K562 (cell line): ENCODE data around the gene EPO. TPM values are rescaled to one million over a fixed set of nuclear protein-coding genes. Genes with fewer than 3 reads are reported as not detected.

ENCODE experiments used
- ATAC-seq: fragments of 200-7000 bp; cut with Tn5 transposase; 3 replicates; pipeline ENCODE4 v1.9.1; 2020; ENCODE audit warnings: moderate library complexity
- BruUV-seq: library from RNA; stranded (reverse); fragments of 400-500 nt; replicated peaks from 2 replicates; lab custom pipeline; 2021; lab: Mats Ljungman, UMichigan
- CTCF ChIA-PET: fragments of 300-600 bp; formaldehyde crosslinking; extraction: SDS; loops from one replicate; lab custom pipeline; 2021; ENCODE audit warnings: low intra/inter-chr PET ratio; lab: Yijun Ruan, JAX
- POLR2A ChIA-PET: fragments of 300-600, 350-650 bp; sonication (Branson Sonifier 250); formaldehyde crosslinking; extraction: SDS; loops from one replicate; lab custom pipeline; 2021; ENCODE audit warnings: antibody characterized with exemption, inconsistent platforms; lab: Yijun Ruan, JAX
- DNase-seq, 4 experiments: peaks; one replicate each; pipeline versions ENCODE4 v3.0.0 to v3.0.0-alpha.2; 2011 to 2018; ENCODE audit warnings: low spot score in 3 of 4, mixed read lengths in 3 of 4; ENCODE audit errors: extremely low read depth in 1 of 4
- FAIRE-seq: peaks from 2 replicates; lab custom pipeline; 2011; peaks lifted over from hg19 to GRCh38; lab: Jason Lieb, UNC
- H2AFZ ChIP-seq: 2 replicates; pipeline ENCODE4 v1.6.0; 2011; ENCODE audit warnings: low read depth, low read length, control low read depth, inconsistent platforms
- H3K27ac ChIP-seq: fragments of 200-600 bp; 3 replicates; pipeline ENCODE4 v1.8.0; 2011; ENCODE audit warnings: low read depth, mild to moderate bottlenecking, control low read depth, inconsistent platforms, low read length, moderate library complexity, mixed read lengths; ENCODE audit errors: extremely low read depth
- H3K27me3 ChIP-seq, 2 experiments: fragments of 300-600 bp in 1 of 2; 2 replicates in 1 of 2; 3 replicates in 1 of 2; pipeline versions ENCODE4 v1.6.0 to v1.8.0; 2011; ENCODE audit warnings: inconsistent platforms in 2 of 2, low read length in 2 of 2, mild to moderate bottlenecking in 1 of 2, mixed read lengths in 1 of 2, moderate library complexity in 1 of 2; ENCODE audit not compliant: control insufficient read depth in 2 of 2, insufficient read depth in 2 of 2
- H3K36me3 ChIP-seq: fragments of 300-600 bp; 3 replicates; pipeline ENCODE4 v1.8.0; 2011; ENCODE audit warnings: mild to moderate bottlenecking, low read length, inconsistent platforms; ENCODE audit not compliant: control insufficient read depth, insufficient read depth
- H3K4me1 ChIP-seq, 2 experiments: fragments of 200-600 bp in 1 of 2; replicated peaks in 1 of 2; 2 replicates in 1 of 2; 3 replicates in 1 of 2; pipeline versions ENCODE4 v1.5.1 to v1.8.0; 2011; ENCODE audit warnings: inconsistent platforms in 2 of 2, low read length in 2 of 2, mild to moderate bottlenecking in 1 of 2, mixed read lengths in 1 of 2, moderate library complexity in 1 of 2; ENCODE audit not compliant: control insufficient read depth in 2 of 2, insufficient read depth in 2 of 2
- H3K4me2 ChIP-seq: 2 replicates; pipeline ENCODE4 v1.6.1; 2011; ENCODE audit warnings: low read length, control low read depth, inconsistent platforms, mixed read lengths; ENCODE audit not compliant: insufficient read depth
- H3K4me3 ChIP-seq: fragments of 200-600 bp; sonication (generic), shearing (Covaris generic); 2 replicates; pipeline ENCODE4 v1.5.1; 2016; ENCODE audit warnings: control low read depth, inconsistent platforms
- H3K79me2 ChIP-seq: fragments of 200-600 bp; 3 replicates; pipeline ENCODE4 v1.8.0; 2011; ENCODE audit warnings: low read length, inconsistent platforms; ENCODE audit not compliant: control insufficient read depth, insufficient read depth
- H3K9ac ChIP-seq, 2 experiments: 2 replicates each; pipeline versions ENCODE4 v1.6.0 to v1.6.1; 2011; ENCODE audit warnings: low read depth in 2 of 2, low read length in 2 of 2, control low read depth in 1 of 2, inconsistent platforms in 1 of 2, mild to moderate bottlenecking in 1 of 2, mixed read lengths in 1 of 2; ENCODE audit not compliant: insufficient read depth in 1 of 2
- H3K9me1 ChIP-seq: one replicate; pipeline ENCODE4 v1.6.0; 2011; ENCODE audit warnings: inconsistent platforms, mild to moderate bottlenecking, low read length, moderate library complexity; ENCODE audit not compliant: control insufficient read depth, insufficient read depth
- H3K9me3 ChIP-seq: replicated peaks from 2 replicates; pipeline ENCODE4 v1.5.1; 2011; ENCODE audit warnings: low read depth, low read length, inconsistent platforms; ENCODE audit not compliant: control insufficient read depth, insufficient read depth
- H4K20me1 ChIP-seq: replicated peaks from 2 replicates; pipeline ENCODE4 v1.6.1; 2011; ENCODE audit warnings: low read length, inconsistent platforms, mixed read lengths; ENCODE audit not compliant: control insufficient read depth, insufficient read depth
- CCNT2 ChIP-seq: IDR thresholded peaks from 2 replicates; pipeline ENCODE4 v1.6.1; 2011; ENCODE audit warnings: borderline replicate concordance, low read depth, mild to moderate bottlenecking, moderate library complexity, mixed read lengths, low read length; ENCODE audit not compliant: insufficient read length; ENCODE audit errors: extremely low read depth
- CHD7 ChIP-seq: fragments of 200-600 bp; sonication (generic); IDR thresholded peaks from one replicate; pipeline ENCODE4 v1.6.1; 2012; ENCODE audit warnings: mild to moderate bottlenecking, low read depth, low read length, inconsistent platforms
- FIP1L1 ChIP-seq: fragments of 200-400 bp; formaldehyde crosslinking; IDR thresholded peaks from 2 replicates; pipeline ENCODE4 v1.6.1; 2018; ENCODE audit warnings: mild to moderate bottlenecking, low read depth, low read length; ENCODE audit not compliant: poor library complexity, severe bottlenecking
- GATAD2B ChIP-seq: fragments of 450-650 bp; IDR thresholded peaks from 2 replicates; pipeline ENCODE4 v1.6.1; 2017; ENCODE audit warnings: mild to moderate bottlenecking, borderline replicate concordance
- SIN3A ChIP-seq, 2 experiments: fragments of 150-350 bp in 1 of 2; IDR thresholded peaks; 2 replicates each; pipeline ENCODE4 v1.6.1; 2011 to 2016; ENCODE audit warnings: borderline replicate concordance in 2 of 2, low read depth in 2 of 2, low read length in 2 of 2, mild to moderate bottlenecking in 2 of 2, moderate library complexity in 2 of 2; ENCODE audit not compliant: control insufficient read depth in 1 of 2
- SMAD4 ChIP-seq: fragments of 250-450 bp; sonication (Bioruptor Pico); conservative IDR thresholded peaks from 2 replicates; pipeline ENCODE4 v1.8.0; 2021; ENCODE audit warnings: inconsistent platforms, mild to moderate bottlenecking, moderate library complexity
- TAF1 ChIP-seq: IDR thresholded peaks from 2 replicates; pipeline ENCODE4 v1.6.1; 2011; ENCODE audit warnings: mild to moderate bottlenecking, low read length, moderate library complexity; ENCODE audit not compliant: insufficient read depth, control insufficient read depth, severe bottlenecking; ENCODE audit errors: extremely low read depth
- ZNF583 ChIP-seq: fragments of 250-450 bp; sonication (Bioruptor Pico); IDR thresholded peaks from 2 replicates; pipeline ENCODE4 v1.4.0; 2020
- WGBS: fragments of 100-300 bp; shearing (Covaris generic); methylation state at CpG from one replicate; pipeline ENCODE4 v1.1.6; 2016; ENCODE audit warnings: low coverage, mixed read lengths; ENCODE audit not compliant: insufficient coverage; ENCODE audit errors: missing lambda C conversion rate; 5-methylcytosine and 5-hydroxymethylcytosine counted together
- in situ Hi-C: fragments of 300-500 bp; cut with MboI; formaldehyde crosslinking; loops from 4 replicates; pipeline ENCODE4 v1.15.0; 2018; ENCODE audit warnings: inconsistent platforms, mixed read lengths
- intact Hi-C: fragments of 100-400 bp; cut with micrococcal nuclease; formaldehyde crosslinking; loops from 2 replicates; pipeline ENCODE4 v1.14.2; 2022
- polyA plus RNA-seq, 8 experiments: library from polyadenylated mRNA; depleted of rRNA in 4 of 8; stranded (reverse) in 5 of 8; unstranded in 3 of 8; fragments of >200 nt; fragmentation: Nextera tagmentation in 2 of 8; fragmentation: Illumina TruSeq in 1 of 8; extraction: Ambion mirVana in 2 of 8; extraction: Trizol in 1 of 8; gene quantifications; 2 replicates each; pipeline versions ENCODE4 v1.2.1 to v1.2.3, GENCODE V29; 2011 to 2014; ENCODE audit warnings: inconsistent platforms in 1 of 8, missing spikeins in 1 of 8
- total RNA-seq, 7 experiments: library from RNA; depleted of rRNA in 6 of 7; stranded (reverse); fragments of >200 nt in 6 of 7; fragmentation: Illumina TruSeq in 2 of 7; extraction: Trizol in 2 of 7; gene quantifications; 2 replicates each; pipeline versions ENCODE4 v1.2.1 to v1.2.3, GENCODE V29; 2011 to 2021; ENCODE audit warnings: low replicate concordance in 1 of 7

EPO gene
- total and polyA plus RNA-seq, 9 of the 15 experiments (the other 6 are each of a cell fraction or from before 2014, with no cell fraction given) = 0.06 to 0.41 (median 0.07) TPM; not detected in 6

DNA sequence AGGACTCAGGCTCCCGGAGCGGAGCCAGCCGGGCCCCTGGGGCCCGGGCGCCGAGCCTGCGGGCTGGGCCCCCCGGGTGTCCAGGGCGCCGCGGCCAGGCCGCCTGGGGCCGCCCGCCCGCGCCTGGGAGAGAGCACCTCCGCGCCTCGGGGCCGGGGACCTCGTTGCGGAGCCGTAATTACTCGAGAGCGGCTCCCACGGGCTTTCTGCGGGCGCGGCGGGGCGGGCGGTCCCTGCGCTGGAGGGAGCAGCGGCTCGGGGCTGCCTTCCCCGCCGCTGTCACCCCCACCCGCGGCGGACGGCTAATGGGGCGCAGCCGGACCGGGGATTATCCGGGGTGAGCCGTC lies 45.2 kb upstream of the EPO start:
- POLR2A ChIA-PET = interaction anchor here (0.6 to 1.4 kb wide), 4 partner anchors 14 to 1256 kb away, joined by 4 to 5 read pairs (median 4); no protein-coding TSS in a partner anchor
- TF ChIP-seq SIN3A (IDR thresholded peaks at IDR 0.05; ENCODE audit: borderline replicate concordance in 2 of 2, control insufficient read depth in 1 of 2, low read depth in 2 of 2, low read length in 2 of 2) (0 out of 4 replicates have a peak, but pooled peaks of 1 of the 2 experiments have one; percentile 3), FIP1L1 (no peak), CCNT2 (peak; percentile 25), TAF1 (no peak), CHD7 (peak; percentile 92), ZNF583 (CRISPR knock-in tag) (no peak), GATAD2B (0 out of 2 replicates have a peak, but pooled peaks have one; percentile 66), SMAD4 (CRISPR knock-in tag) (0 out of 2 replicates have a peak, but pooled peaks have one; percentile 51)

More for the DNA sequence above, 45.2 kb upstream of the EPO start:
- BruUV-seq = no TSS peak
- under 1% methylated on average over 37 of the region's 46 CpGs for WGBS
- Histone ChIP-seq H3K27ac (peak overlapping the region; percentile 98), H3K4me1 (peaks cover 0 to 70% of the 10 kb centered on the region in 2 experiments; a peak in 4 of 5 replicates), H4K20me1 (peaks cover 16% of the 10 kb centered on the region; the same call in 1 of the 2 replicates), H3K9me1 (no peaks in the 10 kb centered on the region), H3K27me3 (no peaks in the 10 kb centered on the region), H3K79me2 (peaks cover 46% of the 10 kb centered on the region), H3K36me3 (peaks cover 38% of the 10 kb centered on the region; the same call in 2 of the 3 replicates), H3K9me3 (no peaks in the 10 kb centered on the region), H3K4me2 (peak overlapping the region; percentile 88), H3K9ac (peak overlapping the region; percentile 93 to 98; a peak in 3 of 4 replicates), H2AFZ (no peak overlapping the region), H3K4me3 (peak overlapping the region; percentile 99)
- DNase-seq = no peak
- no peak for FAIRE-seq
- ATAC-seq = peak; percentile 25
- in situ Hi-C loops (no loop called here), intact Hi-C loops (no loop called here)
- CTCF ChIA-PET = no interaction called here
